Testis (tissue), 2 donors: ENCODE measurements around the gene NRCAM.

Experiments used
- POLR2A ChIP-seq: fragments of 450-650 bp; IDR thresholded peaks from one replicate; pipeline ENCODE4 v1.6.1; 2017; ENCODE audit warnings: antibody characterized with exemption, mild to moderate bottlenecking, moderate library complexity
- TF ChIP-seq, protein P1 (sequence below), 3 experiments: fragments of 450-650 bp in 2 of 3; fragments of 200-600 bp in 1 of 3; sonication (generic) in 1 of 3; IDR thresholded peaks; one replicate each; pipeline ENCODE4 v1.5.1; 2016 to 2019; ENCODE audit warnings: antibody characterized with exemption in 3 of 3, mild to moderate bottlenecking in 2 of 3, moderate library complexity in 1 of 3

DNA sequence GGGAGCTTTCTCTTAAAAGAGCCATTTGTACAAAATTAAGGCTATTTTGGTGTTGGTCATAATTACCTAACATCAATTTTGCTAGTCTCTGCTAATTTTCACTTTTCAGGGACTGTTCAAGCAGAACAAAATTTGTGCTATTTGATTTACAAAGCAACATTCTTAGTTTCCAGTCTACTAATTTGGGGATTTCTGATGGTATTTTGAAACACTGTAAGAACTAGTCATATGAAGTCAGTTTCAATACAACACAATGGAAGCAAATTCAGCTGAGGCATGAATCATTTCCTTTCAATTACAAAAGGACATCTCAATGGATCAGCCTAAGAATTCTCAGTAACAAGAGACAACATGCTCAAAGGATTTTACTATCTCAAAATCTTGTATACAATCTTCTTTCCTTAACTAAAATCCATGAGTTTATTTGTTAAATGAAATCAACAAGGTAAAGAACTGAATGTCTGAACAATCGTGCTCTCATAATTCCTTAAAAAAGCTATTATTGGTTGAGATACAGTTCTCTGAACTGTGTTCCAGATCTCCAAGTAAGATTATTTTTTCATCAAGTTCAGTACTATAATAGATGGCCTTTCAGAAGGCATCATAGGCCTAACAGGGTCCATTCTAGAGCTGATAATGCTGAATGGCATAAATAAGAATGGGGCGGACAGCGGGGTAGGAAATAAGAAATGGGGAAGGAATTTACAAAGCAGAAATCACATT, 144.6 kb downstream of the NRCAM start:
- no peak for TF ChIP-seq POLR2A
- TF ChIP-seq, protein P1, sequence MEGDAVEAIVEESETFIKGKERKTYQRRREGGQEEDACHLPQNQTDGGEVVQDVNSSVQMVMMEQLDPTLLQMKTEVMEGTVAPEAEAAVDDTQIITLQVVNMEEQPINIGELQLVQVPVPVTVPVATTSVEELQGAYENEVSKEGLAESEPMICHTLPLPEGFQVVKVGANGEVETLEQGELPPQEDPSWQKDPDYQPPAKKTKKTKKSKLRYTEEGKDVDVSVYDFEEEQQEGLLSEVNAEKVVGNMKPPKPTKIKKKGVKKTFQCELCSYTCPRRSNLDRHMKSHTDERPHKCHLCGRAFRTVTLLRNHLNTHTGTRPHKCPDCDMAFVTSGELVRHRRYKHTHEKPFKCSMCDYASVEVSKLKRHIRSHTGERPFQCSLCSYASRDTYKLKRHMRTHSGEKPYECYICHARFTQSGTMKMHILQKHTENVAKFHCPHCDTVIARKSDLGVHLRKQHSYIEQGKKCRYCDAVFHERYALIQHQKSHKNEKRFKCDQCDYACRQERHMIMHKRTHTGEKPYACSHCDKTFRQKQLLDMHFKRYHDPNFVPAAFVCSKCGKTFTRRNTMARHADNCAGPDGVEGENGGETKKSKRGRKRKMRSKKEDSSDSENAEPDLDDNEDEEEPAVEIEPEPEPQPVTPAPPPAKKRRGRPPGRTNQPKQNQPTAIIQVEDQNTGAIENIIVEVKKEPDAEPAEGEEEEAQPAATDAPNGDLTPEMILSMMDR (IDR thresholded peaks at IDR 0.05), result no peak
